IMR-90 (cell line): ENCODE measurements around the gene TEX44. TPM values are rescaled to one million over a fixed set of nuclear protein-coding genes. Genes with fewer than 3 reads are reported as not detected.
"Not testable (repeated sequence)": the region's sequence is repeated elsewhere in the genome, so short reads cannot be mapped to it uniquely, and the experiment has no call there.

Experiments used
- ATAC-seq: fragments of 200-7000 bp; cut with Tn5 transposase; 2 replicates; pipeline ENCODE4 v1.9.1; 2020; ENCODE audit warnings: low read depth, mild to moderate bottlenecking, moderate library complexity
- BruUV-seq: library from RNA; stranded (reverse); fragments of 400-500 nt; replicated peaks from 2 replicates; lab custom pipeline; 2021; lab: Mats Ljungman, UMichigan
- CTCF ChIA-PET: fragments of 300-600 bp; formaldehyde crosslinking; extraction: SDS; loops from one replicate; lab custom pipeline; 2021; ENCODE audit warnings: antibody characterized with exemption; lab: Yijun Ruan, JAX
- POLR2A ChIA-PET: fragments of 300-600 bp; sonication (Branson Sonifier 250); formaldehyde crosslinking; loops from one replicate; lab custom pipeline; 2022; ENCODE audit warnings: antibody characterized with exemption; ENCODE audit not compliant: unreplicated experiment; lab: Charles Lee
- DNase-seq: peaks from one replicate; pipeline ENCODE4 v3.0.0; 2013
- H2AFZ ChIP-seq: replicated peaks from 2 replicates; pipeline ENCODE3; 2013; ENCODE audit warnings: low read length, mild to moderate bottlenecking; ENCODE audit not compliant: poor library complexity
- H2AK5ac ChIP-seq: 2 replicates; pipeline ENCODE4 v1.6.1; 2013; ENCODE audit warnings: low read depth, low read length, inconsistent platforms
- H2AK9ac ChIP-seq: replicated peaks from 2 replicates; pipeline ENCODE3; 2013; ENCODE audit warnings: mild to moderate bottlenecking, low read depth, low read length, moderate library complexity; ENCODE audit not compliant: poor library complexity
- H2BK120ac ChIP-seq: 2 replicates; pipeline ENCODE4 v1.6.1; 2013; ENCODE audit warnings: low read depth, low read length, inconsistent platforms
- H2BK15ac ChIP-seq: 3 replicates; pipeline ENCODE4 v1.6.1; 2013; ENCODE audit warnings: low read depth, low read length, inconsistent platforms
- H2BK20ac ChIP-seq: 2 replicates; pipeline ENCODE4 v1.6.1; 2013; ENCODE audit warnings: low read depth, mild to moderate bottlenecking, inconsistent platforms, low read length, moderate library complexity
- H2BK5ac ChIP-seq: 2 replicates; pipeline ENCODE4 v1.6.1; 2013; ENCODE audit warnings: mild to moderate bottlenecking, low read depth, low read length, inconsistent platforms; ENCODE audit not compliant: poor library complexity, severe bottlenecking
- H3K14ac ChIP-seq: replicated peaks from 2 replicates; pipeline ENCODE4 v1.6.1; 2013; ENCODE audit warnings: low read depth, low read length, inconsistent platforms
- H3K18ac ChIP-seq: 2 replicates; pipeline ENCODE4 v1.6.1; 2013; ENCODE audit warnings: low read depth, low read length, control low read depth
- H3K23ac ChIP-seq: 2 replicates; pipeline ENCODE4 v1.6.1; 2013; ENCODE audit warnings: low read depth, low read length, inconsistent platforms
- H3K27ac ChIP-seq: 2 replicates; pipeline ENCODE4 v1.5.1; 2013; ENCODE audit warnings: mild to moderate bottlenecking, control low read depth, low read length; ENCODE audit not compliant: insufficient read depth
- H3K27me3 ChIP-seq: 2 replicates; pipeline ENCODE4 v1.6.1; 2013; ENCODE audit warnings: low read length; ENCODE audit not compliant: control insufficient read depth, insufficient read depth
- H3K36me3 ChIP-seq: 2 replicates; pipeline ENCODE4 v1.6.1; 2013; ENCODE audit warnings: low read length, mixed read lengths; ENCODE audit not compliant: control insufficient read depth, insufficient read depth
- H3K4ac ChIP-seq: 2 replicates; pipeline ENCODE4 v1.6.1; 2013; ENCODE audit warnings: low read depth, low read length, inconsistent platforms
- H3K4me1 ChIP-seq: 2 replicates; pipeline ENCODE4 v1.6.1; 2013; ENCODE audit warnings: low read length, mixed read lengths; ENCODE audit not compliant: control insufficient read depth, insufficient read depth
- H3K4me2 ChIP-seq: 2 replicates; pipeline ENCODE4 v1.6.1; 2013; ENCODE audit warnings: low read depth, mild to moderate bottlenecking, control low read depth, low read length, moderate library complexity
- H3K4me3 ChIP-seq: 2 replicates; pipeline ENCODE4 v1.5.1; 2013; ENCODE audit warnings: low read depth, mild to moderate bottlenecking, control low read depth, low read length, moderate library complexity; ENCODE audit not compliant: insufficient read depth
- H3K56ac ChIP-seq: 2 replicates; pipeline ENCODE4 v1.6.1; 2013; ENCODE audit warnings: low read length, inconsistent platforms; ENCODE audit not compliant: insufficient read depth; ENCODE audit errors: extremely low read depth
- H3K79me1 ChIP-seq, 2 experiments: 2 replicates each; pipeline ENCODE4 v1.6.1; 2013; ENCODE audit warnings: low read length in 2 of 2, inconsistent platforms in 1 of 2, low read depth in 1 of 2
- H3K9ac ChIP-seq: 2 replicates; pipeline ENCODE4 v1.6.1; 2013; ENCODE audit warnings: low read depth, low read length, control low read depth
- H3K9me1 ChIP-seq: 2 replicates; pipeline ENCODE4 v1.6.1; 2013; ENCODE audit warnings: low read length, inconsistent platforms; ENCODE audit not compliant: insufficient read depth
- H3K9me3 ChIP-seq: 2 replicates; pipeline ENCODE4 v1.6.1; 2013; ENCODE audit warnings: low read length; ENCODE audit not compliant: control insufficient read depth, insufficient read depth
- H4K20me1 ChIP-seq: 2 replicates; pipeline ENCODE4 v1.6.1; 2013; ENCODE audit warnings: low read length, inconsistent platforms; ENCODE audit not compliant: insufficient read depth
- H4K5ac ChIP-seq: 2 replicates; pipeline ENCODE4 v1.6.1; 2013; ENCODE audit warnings: mild to moderate bottlenecking, low read depth, low read length, control low read depth
- H4K8ac ChIP-seq, 2 experiments: 2 replicates each; pipeline ENCODE4 v1.6.1; 2013; ENCODE audit warnings: low read depth in 2 of 2, low read length in 2 of 2, control low read depth in 1 of 2, inconsistent platforms in 1 of 2
- H4K91ac ChIP-seq: 2 replicates; pipeline ENCODE4 v1.6.1; 2013; ENCODE audit warnings: low read depth, low read length, inconsistent platforms; ENCODE audit not compliant: insufficient read depth
- WGBS, 2 experiments: methylation state at CpG; one replicate each; pipeline versions ENCODE4 v1.1.5 to v1.1.7; 2013; ENCODE audit warnings: missing lambda C conversion rate in 2 of 2; ENCODE audit not compliant: insufficient read length in 1 of 2; ENCODE audit errors: extremely low coverage in 2 of 2; 5-methylcytosine and 5-hydroxymethylcytosine counted together
- dilution Hi-C: fragments of 300-500 bp; cut with HindIII; formaldehyde crosslinking; loops from one replicate; pipeline ENCODE4 v1.14.3; 2018; ENCODE audit warnings: low sequenced_read_pairs; ENCODE audit not compliant: unreplicated experiment
- in situ Hi-C: fragments of 300-500 bp; cut with MboI; formaldehyde crosslinking; loops from 3 replicates; pipeline ENCODE4 v1.14.3; 2019; ENCODE audit warnings: low sequenced_read_pairs, inconsistent platforms, mixed read lengths
- intact Hi-C: fragments of 100-400 bp; cut with micrococcal nuclease; formaldehyde crosslinking; loops from 2 replicates; pipeline ENCODE4 v1.10.0; 2022
- polyA plus RNA-seq, 3 experiments: library from polyadenylated mRNA; depleted of rRNA; stranded (reverse); fragments of >200 nt; gene quantifications; 2 replicates each; pipeline ENCODE4 v1.2.3, GENCODE V29; 2012; ENCODE audit warnings: low replicate concordance in 1 of 3
- total RNA-seq: library from RNA; depleted of rRNA; stranded (reverse); fragments of >200 nt; gene quantifications from 2 replicates; pipeline ENCODE4 v1.2.3, GENCODE V29; 2012

The TEX44 gene
- total and polyA plus RNA-seq, 2 of the 4 experiments (the other 2 are of a cell fraction) = not detected

- H3K4me1 ChIP-seq, H3K14ac ChIP-seq, dilution Hi-C loops, H2AFZ ChIP-seq, in situ Hi-C loops, H4K8ac ChIP-seq, H3K23ac ChIP-seq, H3K4ac ChIP-seq, H3K4me3 ChIP-seq, H2AK5ac ChIP-seq, BruUV-seq, H2BK5ac ChIP-seq, ATAC-seq, DNase-seq, H3K9me3 ChIP-seq, H3K27ac ChIP-seq, H3K18ac ChIP-seq, H3K36me3 ChIP-seq, H4K5ac ChIP-seq, H2BK20ac ChIP-seq, H3K9ac ChIP-seq, H2AK9ac ChIP-seq, H2BK120ac ChIP-seq, H3K56ac ChIP-seq, H3K27me3 ChIP-seq, POLR2A ChIA-PET, H3K79me1 ChIP-seq, H3K9me1 ChIP-seq, H4K20me1 ChIP-seq, H2BK15ac ChIP-seq, H3K4me2 ChIP-seq, H4K91ac ChIP-seq, intact Hi-C loops: not testable (repeated sequence)
- CTCF ChIA-PET = interaction anchor here (0.6 kb wide), 1 partner anchor 39 kb away, joined by 3 read pairs; no protein-coding TSS in a partner anchor
- no CpG with 5 or more reads among the region's 8 CpGs for WGBS, 2 experiments
These were observed 36.2 kb upstream of the TEX44 start for GRCh38 chr2:231556496-231556895.
